ENCODE data around the gene CCBE1. TPM values are rescaled to one million over a fixed set of nuclear protein-coding genes. Genes with fewer than 3 reads are reported as not detected.

Gene CCBE1
- polyA plus RNA-seq, 2 of the 4 experiments (the other 2 are of a cell fraction), result 3.0 to 9.9 TPM

- Histone ChIP-seq H3K4me1 (no peaks in the 10 kb centered on the region), H3K4me2 (no peak overlapping the region), H3K27ac (no peak overlapping the region), H3K4me3 (no peak overlapping the region), H3K9me3 (no peaks in the 10 kb centered on the region)
- ATAC-seq, result no peak
- no peak for DNase-seq (ENCODE audit: low read depth in 1 of 2, low spot score in 1 of 2)
- TF ChIP-seq, protein P1, sequence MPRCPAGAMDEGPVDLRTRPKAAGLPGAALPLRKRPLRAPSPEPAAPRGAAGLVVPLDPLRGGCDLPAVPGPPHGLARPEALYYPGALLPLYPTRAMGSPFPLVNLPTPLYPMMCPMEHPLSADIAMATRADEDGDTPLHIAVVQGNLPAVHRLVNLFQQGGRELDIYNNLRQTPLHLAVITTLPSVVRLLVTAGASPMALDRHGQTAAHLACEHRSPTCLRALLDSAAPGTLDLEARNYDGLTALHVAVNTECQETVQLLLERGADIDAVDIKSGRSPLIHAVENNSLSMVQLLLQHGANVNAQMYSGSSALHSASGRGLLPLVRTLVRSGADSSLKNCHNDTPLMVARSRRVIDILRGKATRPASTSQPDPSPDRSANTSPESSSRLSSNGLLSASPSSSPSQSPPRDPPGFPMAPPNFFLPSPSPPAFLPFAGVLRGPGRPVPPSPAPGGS (IDR thresholded peaks at IDR 0.05), result no peak
- TF ChIP-seq, protein P2, sequence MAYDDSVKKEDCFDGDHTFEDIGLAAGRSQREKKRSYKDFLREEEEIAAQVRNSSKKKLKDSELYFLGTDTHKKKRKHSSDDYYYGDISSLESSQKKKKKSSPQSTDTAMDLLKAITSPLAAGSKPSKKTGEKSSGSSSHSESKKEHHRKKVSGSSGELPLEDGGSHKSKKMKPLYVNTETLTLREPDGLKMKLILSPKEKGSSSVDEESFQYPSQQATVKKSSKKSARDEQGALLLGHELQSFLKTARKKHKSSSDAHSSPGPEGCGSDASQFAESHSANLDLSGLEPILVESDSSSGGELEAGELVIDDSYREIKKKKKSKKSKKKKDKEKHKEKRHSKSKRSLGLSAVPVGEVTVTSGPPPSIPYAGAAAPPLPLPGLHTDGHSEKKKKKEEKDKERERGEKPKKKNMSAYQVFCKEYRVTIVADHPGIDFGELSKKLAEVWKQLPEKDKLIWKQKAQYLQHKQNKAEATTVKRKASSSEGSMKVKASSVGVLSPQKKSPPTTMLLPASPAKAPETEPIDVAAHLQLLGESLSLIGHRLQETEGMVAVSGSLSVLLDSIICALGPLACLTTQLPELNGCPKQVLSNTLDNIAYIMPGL (CRISPR knock-in tag; IDR thresholded peaks at IDR 0.05; ENCODE audit: borderline replicate concordance), result no peak
- TF ChIP-seq TFCP2L1 (CRISPR knock-in tag; IDR thresholded peaks at IDR 0.05), result no peak
- no peak for FAIRE-seq
- POLR2A ChIA-PET, result no interaction called here
- 61% methylated on average over 13 of the region's 13 CpGs for WGBS (ENCODE audit: missing lambda C conversion rate)
- CTCF ChIA-PET, result interaction anchor here (0.6 to 0.7 kb wide), 2 partner anchors 14 to 428 kb away, joined by 3 read pairs; no protein-coding TSS in a partner anchor
Observed at GRCh38 chr18:59606193-59607077, 90.8 kb downstream of the CCBE1 start.

GRCh38 chr18:59605633-59606192 is 91.5 kb downstream of the CCBE1 start:
- H3K4me3 ChIP-seq, result no peak overlapping the region
- ATAC-seq, result no peak
- no peak for FAIRE-seq
- no peaks in the 10 kb centered on the region for H3K9me3 ChIP-seq
- DNase-seq (ENCODE audit: low read depth in 1 of 2, low spot score in 1 of 2), result no peak
- 69% methylated on average over 13 of the region's 13 CpGs for WGBS (ENCODE audit: missing lambda C conversion rate)
- no peak overlapping the region for H3K4me2 ChIP-seq
- no peaks in the 10 kb centered on the region for H3K4me1 ChIP-seq
- no peak overlapping the region for H3K27ac ChIP-seq
- CTCF ChIA-PET, result interaction anchor here (1.1 kb wide), 1 partner anchor 91 kb away, joined by 3 read pairs; the partner anchor contains the start of gene CCBE1
- POLR2A ChIA-PET, result no interaction called here
- TF ChIP-seq FOSB (CRISPR knock-in tag; IDR thresholded peaks at IDR 0.05) (no peak), SMC3 (IDR thresholded peaks at IDR 0.05) (no peak), ZSCAN20 (CRISPR knock-in tag; IDR thresholded peaks at IDR 0.05) (no peak), EP300 (IDR thresholded peaks at IDR 0.05) (no peak), RFX5 (IDR thresholded peaks at IDR 0.05) (no peak), TP53 (CRISPR knock-in tag; IDR thresholded peaks at IDR 0.05) (no peak), KDM1A (IDR thresholded peaks at IDR 0.05; ENCODE audit: low read depth) (no peak), CHD4 (IDR thresholded peaks at IDR 0.05; ENCODE audit: borderline replicate concordance) (no peak), HDAC2 (IDR thresholded peaks at IDR 0.05) (no peak), EHMT2 (IDR thresholded peaks at IDR 0.05; ENCODE audit: low read depth) (no peak), JUN (IDR thresholded peaks at IDR 0.05) (no peak)

DNA sequence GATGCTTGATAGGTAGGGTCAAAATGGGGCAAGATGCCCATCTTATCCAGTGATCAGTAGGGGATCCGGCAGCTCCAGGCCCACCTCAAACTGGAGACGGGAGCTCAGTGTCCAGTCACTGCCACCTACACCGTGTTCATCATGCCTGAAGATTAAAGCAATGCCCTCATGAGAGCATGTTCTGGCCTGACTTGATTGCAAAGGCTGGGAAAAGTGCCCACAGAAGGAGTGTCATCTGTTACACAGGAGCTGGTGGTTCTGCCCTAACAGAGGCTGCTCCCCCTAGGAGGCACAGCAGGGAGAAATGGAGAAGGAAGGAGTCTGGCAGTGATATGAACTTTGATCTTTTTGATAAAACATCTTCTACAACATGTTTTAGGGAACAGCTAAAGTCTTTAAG is 92.3 kb downstream of the CCBE1 start:
- DNase-seq (ENCODE audit: low read depth in 1 of 2, low spot score in 1 of 2) (no peak), ATAC-seq (no peak), FAIRE-seq (no peak)
- no peak overlapping the region for H3K4me3 ChIP-seq
- WGBS (ENCODE audit: missing lambda C conversion rate), result 74% methylated on average over 3 of the region's 3 CpGs
- no peak overlapping the region for H3K4me2 ChIP-seq
- ChIA-PET POLR2A (no interaction called here), CTCF (interaction anchor here (1.1 kb wide), 1 partner anchor 92 kb away, joined by 3 read pairs; the partner anchor contains the start of gene CCBE1)
- no peaks in the 10 kb centered on the region for H3K4me1 ChIP-seq
- no peaks in the 10 kb centered on the region for H3K9me3 ChIP-seq
- H3K27ac ChIP-seq, result no peak overlapping the region
- TF ChIP-seq, protein P3, sequence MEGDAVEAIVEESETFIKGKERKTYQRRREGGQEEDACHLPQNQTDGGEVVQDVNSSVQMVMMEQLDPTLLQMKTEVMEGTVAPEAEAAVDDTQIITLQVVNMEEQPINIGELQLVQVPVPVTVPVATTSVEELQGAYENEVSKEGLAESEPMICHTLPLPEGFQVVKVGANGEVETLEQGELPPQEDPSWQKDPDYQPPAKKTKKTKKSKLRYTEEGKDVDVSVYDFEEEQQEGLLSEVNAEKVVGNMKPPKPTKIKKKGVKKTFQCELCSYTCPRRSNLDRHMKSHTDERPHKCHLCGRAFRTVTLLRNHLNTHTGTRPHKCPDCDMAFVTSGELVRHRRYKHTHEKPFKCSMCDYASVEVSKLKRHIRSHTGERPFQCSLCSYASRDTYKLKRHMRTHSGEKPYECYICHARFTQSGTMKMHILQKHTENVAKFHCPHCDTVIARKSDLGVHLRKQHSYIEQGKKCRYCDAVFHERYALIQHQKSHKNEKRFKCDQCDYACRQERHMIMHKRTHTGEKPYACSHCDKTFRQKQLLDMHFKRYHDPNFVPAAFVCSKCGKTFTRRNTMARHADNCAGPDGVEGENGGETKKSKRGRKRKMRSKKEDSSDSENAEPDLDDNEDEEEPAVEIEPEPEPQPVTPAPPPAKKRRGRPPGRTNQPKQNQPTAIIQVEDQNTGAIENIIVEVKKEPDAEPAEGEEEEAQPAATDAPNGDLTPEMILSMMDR (IDR thresholded peaks at IDR 0.05), result no peak
- TF ChIP-seq SREBF2 (IDR thresholded peaks at IDR 0.05) (no peak), CHD4 (IDR thresholded peaks at IDR 0.05; ENCODE audit: borderline replicate concordance) (no peak), CBX8 (IDR thresholded peaks at IDR 0.05) (no peak), POLR2AphosphoS2 (conservative IDR thresholded peaks at IDR 0.05; ENCODE audit: low read length) (no peak), EP300 (IDR thresholded peaks at IDR 0.05) (no peak), FOXS1 (CRISPR knock-in tag; IDR thresholded peaks at IDR 0.05) (no peak), TFCP2L1 (CRISPR knock-in tag; IDR thresholded peaks at IDR 0.05) (no peak), RAD21 (conservative IDR thresholded peaks at IDR 0.05 in 1 of 2, IDR thresholded peaks at IDR 0.05 in 1 of 2) (no peak), MYC (IDR thresholded peaks at IDR 0.05; ENCODE audit: borderline replicate concordance, low read length) (no peak), HEYL (CRISPR knock-in tag; IDR thresholded peaks at IDR 0.05) (no peak), ELK1 (IDR thresholded peaks at IDR 0.05; ENCODE audit: low read depth, low read length) (no peak), BHLHE40 (IDR thresholded peaks at IDR 0.05; ENCODE audit: low read depth, low read length) (no peak)
- TF ChIP-seq, protein P4, sequence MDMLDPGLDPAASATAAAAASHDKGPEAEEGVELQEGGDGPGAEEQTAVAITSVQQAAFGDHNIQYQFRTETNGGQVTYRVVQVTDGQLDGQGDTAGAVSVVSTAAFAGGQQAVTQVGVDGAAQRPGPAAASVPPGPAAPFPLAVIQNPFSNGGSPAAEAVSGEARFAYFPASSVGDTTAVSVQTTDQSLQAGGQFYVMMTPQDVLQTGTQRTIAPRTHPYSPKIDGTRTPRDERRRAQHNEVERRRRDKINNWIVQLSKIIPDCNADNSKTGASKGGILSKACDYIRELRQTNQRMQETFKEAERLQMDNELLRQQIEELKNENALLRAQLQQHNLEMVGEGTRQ (IDR thresholded peaks at IDR 0.05), result no peak
